Upper lobe of right lung (tissue), 1 donor: ENCODE data around the gene HSPBP1. TPM values are rescaled to one million over a fixed set of nuclear protein-coding genes. Genes with fewer than 3 reads are reported as not detected.
A peak's percentile ranks its signal among the peaks of the same experiment; 100 is the strongest.

ENCODE experiments used
- ATAC-seq: fragments of 200-7000 bp; cut with Tn5 transposase; one replicate; pipeline ENCODE4 v1.9.1; 2020; ENCODE audit warnings: mild to moderate bottlenecking, moderate library complexity
- DNase-seq: peaks from one replicate; pipeline ENCODE4 v3.0.0-alpha.2; 2020
- H3K27ac ChIP-seq: fragments of 200-600 bp; one replicate; pipeline ENCODE4 v1.8.0; 2022
- H3K27me3 ChIP-seq: fragments of 200-600 bp; one replicate; pipeline ENCODE4 v1.8.0; 2022; ENCODE audit warnings: mild to moderate bottlenecking
- H3K36me3 ChIP-seq: fragments of 200-600 bp; one replicate; pipeline ENCODE4 v1.8.0; 2022
- H3K4me1 ChIP-seq: fragments of 200-600 bp; one replicate; pipeline ENCODE4 v1.8.0; 2022
- H3K4me3 ChIP-seq: fragments of 200-600 bp; one replicate; pipeline ENCODE4 v1.8.0; 2022; ENCODE audit warnings: mild to moderate bottlenecking
- H3K9me3 ChIP-seq: fragments of 200-600 bp; one replicate; pipeline ENCODE4 v1.8.0; 2022
- intact Hi-C: fragments of 100-400 bp; cut with DNase I; formaldehyde crosslinking; loops from one replicate; pipeline ENCODE4 v1.11.0; 2022
- total RNA-seq: library from RNA; stranded (reverse); fragmentation: NEBNext Ultra II Directional; extraction: Animal tissue kit (Norgen Biotek cat#: 25700); gene quantifications from one replicate; pipeline ENCODE4 v1.2.1, GENCODE V29; 2021
- TF ChIP-seq, protein P1 (sequence below): fragments of 200-600 bp; IDR thresholded peaks from one replicate; pipeline ENCODE4 v1.8.0; 2022; ENCODE audit warnings: antibody characterized with exemption
- donor health status: DM: no; HTN: yes; CAD: no; lungs with severe emphysema.

Gene HSPBP1
- total RNA-seq, 1 donor from 2014 or later: 19.7 TPM

DNA sequence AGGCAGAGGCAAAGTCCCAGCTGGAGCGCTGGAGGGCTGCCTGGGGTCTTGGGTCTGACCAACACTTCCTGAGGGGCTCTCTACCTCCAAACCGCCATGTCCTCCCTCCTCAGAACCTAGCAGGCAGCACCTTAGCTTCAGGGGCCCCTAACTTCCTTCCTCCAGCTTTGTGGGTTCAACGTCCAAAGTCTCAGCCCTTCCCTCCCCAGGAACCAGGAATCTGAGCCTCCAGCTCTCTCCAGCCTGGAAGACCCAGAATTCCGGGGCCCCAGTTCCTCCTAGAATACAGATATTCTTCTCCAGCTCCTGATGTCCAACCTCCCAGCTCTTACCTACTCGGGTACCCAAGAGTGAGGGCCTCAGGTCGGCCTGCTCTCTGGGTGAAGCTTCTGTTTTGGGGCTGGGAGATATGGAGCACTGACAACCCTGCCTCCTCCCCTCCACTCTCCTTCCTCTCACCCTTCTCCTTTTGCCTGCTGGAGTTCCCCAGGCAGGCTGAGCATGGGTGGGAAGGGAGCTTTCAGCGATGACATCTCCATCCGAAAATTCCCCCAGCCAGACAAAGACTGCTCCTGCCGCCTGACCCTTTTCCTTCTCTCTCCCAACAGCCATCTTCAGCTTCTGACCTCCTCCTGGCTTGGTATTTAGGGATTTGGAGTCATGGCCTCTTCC is 41.7 kb upstream of the HSPBP1 start:
- Histone ChIP-seq H3K9me3 (no peaks in the 10 kb centered on the region), H3K27ac (no peak overlapping the region), H3K27me3 (no peaks in the 10 kb centered on the region), H3K36me3 (no peaks in the 10 kb centered on the region), H3K4me1 (no peaks in the 10 kb centered on the region), H3K4me3 (no peak overlapping the region)
- intact Hi-C loops: no loop called here
- DNase-seq (no peak), ATAC-seq (no peak)
- TF ChIP-seq, protein P1, sequence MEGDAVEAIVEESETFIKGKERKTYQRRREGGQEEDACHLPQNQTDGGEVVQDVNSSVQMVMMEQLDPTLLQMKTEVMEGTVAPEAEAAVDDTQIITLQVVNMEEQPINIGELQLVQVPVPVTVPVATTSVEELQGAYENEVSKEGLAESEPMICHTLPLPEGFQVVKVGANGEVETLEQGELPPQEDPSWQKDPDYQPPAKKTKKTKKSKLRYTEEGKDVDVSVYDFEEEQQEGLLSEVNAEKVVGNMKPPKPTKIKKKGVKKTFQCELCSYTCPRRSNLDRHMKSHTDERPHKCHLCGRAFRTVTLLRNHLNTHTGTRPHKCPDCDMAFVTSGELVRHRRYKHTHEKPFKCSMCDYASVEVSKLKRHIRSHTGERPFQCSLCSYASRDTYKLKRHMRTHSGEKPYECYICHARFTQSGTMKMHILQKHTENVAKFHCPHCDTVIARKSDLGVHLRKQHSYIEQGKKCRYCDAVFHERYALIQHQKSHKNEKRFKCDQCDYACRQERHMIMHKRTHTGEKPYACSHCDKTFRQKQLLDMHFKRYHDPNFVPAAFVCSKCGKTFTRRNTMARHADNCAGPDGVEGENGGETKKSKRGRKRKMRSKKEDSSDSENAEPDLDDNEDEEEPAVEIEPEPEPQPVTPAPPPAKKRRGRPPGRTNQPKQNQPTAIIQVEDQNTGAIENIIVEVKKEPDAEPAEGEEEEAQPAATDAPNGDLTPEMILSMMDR: no peak

GRCh38 chr19:55320844-55321419 is 41.0 kb upstream of the HSPBP1 start:
- H3K36me3 ChIP-seq: no peaks in the 10 kb centered on the region
- DNase-seq (no peak), ATAC-seq (no peak)
- intact Hi-C loops: no loop called here
- TF ChIP-seq, protein P1: no peak
- H3K27ac ChIP-seq: no peak overlapping the region
- H3K4me3 ChIP-seq: no peak overlapping the region
- no peaks in the 10 kb centered on the region for H3K9me3 ChIP-seq
- no peaks in the 10 kb centered on the region for H3K27me3 ChIP-seq
- no peaks in the 10 kb centered on the region for H3K4me1 ChIP-seq

DNA sequence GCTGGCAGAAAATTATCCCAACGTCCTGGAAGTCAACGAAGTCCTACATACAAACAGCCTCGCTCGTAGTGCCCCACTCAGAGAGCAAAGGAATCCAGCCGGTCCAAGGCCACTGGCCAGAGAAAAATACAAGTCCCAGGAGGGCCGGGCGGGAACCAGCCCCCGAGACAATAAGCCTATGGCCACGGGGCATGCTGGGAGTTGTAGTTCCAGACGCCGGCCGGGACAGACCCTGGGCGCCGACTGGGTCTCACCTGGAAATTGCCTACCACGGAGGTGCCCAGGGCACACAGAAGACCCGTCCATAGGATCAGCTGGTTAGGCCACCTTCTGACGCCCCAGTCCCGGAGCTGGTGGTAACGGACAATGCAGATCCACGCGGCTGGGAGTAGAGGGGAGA is 39.9 kb upstream of the HSPBP1 start:
- no peaks in the 10 kb centered on the region for H3K27me3 ChIP-seq
- no peak overlapping the region for H3K4me3 ChIP-seq
- intact Hi-C loops: no loop called here
- no peaks in the 10 kb centered on the region for H3K4me1 ChIP-seq
- no peak overlapping the region for H3K27ac ChIP-seq
- no peaks in the 10 kb centered on the region for H3K9me3 ChIP-seq
- TF ChIP-seq, protein P1: no peak
- H3K36me3 ChIP-seq: no peaks in the 10 kb centered on the region
- peak; percentile 56 for ATAC-seq
- DNase-seq: no peak

DNA sequence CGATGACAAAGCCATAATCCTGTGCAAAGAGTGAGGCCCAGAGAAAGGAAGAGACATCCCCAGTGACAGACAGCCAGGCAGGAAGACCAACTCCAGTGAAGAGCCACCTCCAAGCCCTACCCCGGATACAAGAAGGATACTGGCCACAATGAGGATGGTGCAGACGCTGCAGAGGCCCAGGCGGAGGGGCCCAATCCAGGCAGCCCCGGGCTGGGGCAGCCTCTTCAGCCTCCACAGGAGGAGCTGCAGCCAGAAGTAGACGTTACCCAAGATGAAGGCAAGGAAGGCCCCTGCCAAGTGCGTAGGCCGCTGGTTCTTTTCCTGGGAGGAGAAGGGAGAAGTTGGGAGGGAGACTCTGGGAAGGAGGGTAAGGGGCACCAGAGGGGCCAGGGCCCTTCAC is 36.7 kb upstream of the HSPBP1 start:
- no peak for DNase-seq
- TF ChIP-seq, protein P1: no peak
- Histone ChIP-seq H3K27me3 (no peaks in the 10 kb centered on the region), H3K27ac (no peak overlapping the region), H3K4me3 (no peak overlapping the region), H3K9me3 (no peaks in the 10 kb centered on the region), H3K36me3 (no peaks in the 10 kb centered on the region), H3K4me1 (no peaks in the 10 kb centered on the region)
- no peak for ATAC-seq
- intact Hi-C loops: no loop called here

GRCh38 chr19:55315956-55316525 is 36.1 kb upstream of the HSPBP1 start:
- no peaks in the 10 kb centered on the region for H3K27me3 ChIP-seq
- no peaks in the 10 kb centered on the region for H3K9me3 ChIP-seq
- no peak overlapping the region for H3K27ac ChIP-seq
- TF ChIP-seq, protein P1: no peak
- H3K4me1 ChIP-seq: no peaks in the 10 kb centered on the region
- no peaks in the 10 kb centered on the region for H3K36me3 ChIP-seq
- no peak for DNase-seq
- intact Hi-C loops: no loop called here
- ATAC-seq: no peak
- H3K4me3 ChIP-seq: no peak overlapping the region
